ENCODE results near the gene SPTSSA. TPM values are rescaled to one million over a fixed set of nuclear protein-coding genes. Genes with fewer than 3 reads are reported as not detected.

SPTSSA gene
- total and polyA plus RNA-seq, 2 experiments from 2014 or later = 27.5 to 36.4 TPM

- no peaks in the 10 kb centered on the region for H3K9me2 ChIP-seq (ENCODE audit: insufficient read depth)
- H2AFZ ChIP-seq = no peak overlapping the region
- no peaks in the 10 kb centered on the region for H3K9me3 Mint-ChIP-seq
- H3F3A ChIP-seq (replicated peaks; ENCODE audit: low read depth) = no peaks in the 10 kb centered on the region
- no peak overlapping the region for H3K4me2 ChIP-seq
- H3K27ac ChIP-seq (ENCODE audit: low read depth) = no peak overlapping the region
- H3K27me3 ChIP-seq (ENCODE audit: insufficient read depth) = no peaks in the 10 kb centered on the region
- H3K36me3 ChIP-seq (ENCODE audit: insufficient read depth) = no peaks in the 10 kb centered on the region
- no peak for DNase-seq (ENCODE audit: low spot score)
- no peaks in the 10 kb centered on the region for H4K20me1 ChIP-seq (replicated peaks; ENCODE audit: insufficient read depth)
- H3K27me3 Mint-ChIP-seq (ENCODE audit: insufficient read depth, low read depth, poor library complexity) = peaks cover 1% of the 10 kb centered on the region
- peaks cover 6% of the 10 kb centered on the region; the same call in 1 of the 2 replicates for H3K4me1 ChIP-seq (ENCODE audit: insufficient read depth)
- no peak overlapping the region for H3K4me3 ChIP-seq
- TF ChIP-seq NANOG (IDR thresholded peaks at IDR 0.05; ENCODE audit: borderline replicate concordance) (no peak), ETS1 (IDR thresholded peaks at IDR 0.05) (no peak), EZH2phosphoT487 (IDR thresholded peaks at IDR 0.05; ENCODE audit: unreplicated experiment) (no peak), JUNB (IDR thresholded peaks at IDR 0.05; ENCODE audit: unreplicated experiment) (no peak), ZNF462 (CRISPR knock-in tag; IDR thresholded peaks at IDR 0.05) (no peak), POLR2AphosphoS5 (IDR thresholded peaks at IDR 0.05; ENCODE audit: low read depth) (no peak), EZH2 (IDR thresholded peaks at IDR 0.05; ENCODE audit: low read depth, unreplicated experiment) (no peak), CTCF (conservative IDR thresholded peaks at IDR 0.05; ENCODE audit: low read depth in 2 of 2) (no peak), ZNF331 (CRISPR knock-in tag; IDR thresholded peaks at IDR 0.05; ENCODE audit: low read depth) (no peak), REST (IDR thresholded peaks at IDR 0.05; ENCODE audit: unreplicated experiment) (no peak), ZNF114 (CRISPR knock-in tag; IDR thresholded peaks at IDR 0.05) (no peak), CREB1 (CRISPR knock-in tag; IDR thresholded peaks at IDR 0.05; ENCODE audit: low read depth) (no peak)
- no peaks in the 10 kb centered on the region for H3K36me3 Mint-ChIP-seq (ENCODE audit: low read depth)
- no peak overlapping the region for H3K4me3 Mint-ChIP-seq
- H3K79me2 ChIP-seq (replicated peaks; ENCODE audit: insufficient read depth) = no peaks in the 10 kb centered on the region
- no peak overlapping the region for H3K27ac Mint-ChIP-seq
- no peak for ATAC-seq
- peaks cover 11% of the 10 kb centered on the region; the same call in 2 of the 3 replicates for H3K4me1 Mint-ChIP-seq
Observed at GRCh38 chr14:34482463-34482862, 20.4 kb upstream of the SPTSSA start.

All from GM23338 (cell line).